NCI-H1092 treated with DMSO at 0.1 percent for 48 hours (cell line): ENCODE results near the gene NOTCH1.

Experiments used
- DNase-seq: peaks from one replicate; lab custom pipeline; 2025; lab: John Stamatoyannopoulos, UW

Gene NOTCH1

DNA sequence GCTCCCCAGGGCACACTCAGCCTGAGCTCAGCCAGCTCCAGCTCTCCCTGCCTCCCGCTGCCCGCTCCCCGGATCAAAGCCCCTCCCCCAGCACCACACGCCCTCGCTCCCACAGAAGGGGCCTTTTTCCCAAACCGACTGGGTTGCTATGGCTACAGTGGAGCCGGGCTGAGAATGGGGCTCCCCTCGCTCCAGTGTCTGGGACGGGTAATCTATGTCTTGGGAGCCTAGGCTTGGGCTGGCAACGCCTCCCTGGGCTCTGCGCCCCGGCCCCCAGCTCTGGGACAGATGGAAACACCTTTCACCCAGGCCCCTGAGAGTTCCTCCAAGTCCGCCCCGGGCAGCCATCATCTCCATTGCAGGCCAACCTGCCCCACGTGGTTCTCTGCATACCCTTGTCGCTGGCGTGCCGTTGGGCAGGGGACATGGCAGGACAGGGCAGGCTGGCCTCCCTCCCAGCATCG, 29.6 kb downstream of the NOTCH1 start:
- DNase-seq: no peak

- DNase-seq: no peak
These were observed 30.6 kb downstream of the NOTCH1 start for GRCh38 chr9:136515276-136515675.

- DNase-seq: no peak
These were observed 31.7 kb downstream of the NOTCH1 start for GRCh38 chr9:136514022-136514714.

DNA sequence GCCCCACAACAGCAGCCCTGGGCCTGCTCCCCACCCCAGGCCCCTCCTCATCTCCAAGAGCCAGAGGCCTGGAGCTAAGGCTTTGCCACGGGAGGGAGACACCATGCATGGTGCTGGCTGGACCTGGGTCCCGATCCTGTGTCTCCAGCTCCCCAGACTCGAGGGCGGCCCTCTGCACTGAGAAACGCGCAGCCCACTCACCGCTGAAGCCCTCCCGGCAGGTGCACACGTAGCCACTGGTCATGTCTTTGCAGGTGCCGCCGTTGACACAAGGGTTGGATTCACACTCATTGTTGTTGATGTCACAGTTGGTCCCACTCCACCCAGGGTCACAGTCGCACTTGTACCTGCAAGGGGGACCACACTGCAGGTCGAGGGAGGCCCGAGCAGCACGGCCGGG, 32.7 kb downstream of the NOTCH1 start:
- DNase-seq: no peak

- DNase-seq: no peak
These were observed 33.2 kb downstream of the NOTCH1 start for GRCh38 chr9:136512651-136513071.

DNA sequence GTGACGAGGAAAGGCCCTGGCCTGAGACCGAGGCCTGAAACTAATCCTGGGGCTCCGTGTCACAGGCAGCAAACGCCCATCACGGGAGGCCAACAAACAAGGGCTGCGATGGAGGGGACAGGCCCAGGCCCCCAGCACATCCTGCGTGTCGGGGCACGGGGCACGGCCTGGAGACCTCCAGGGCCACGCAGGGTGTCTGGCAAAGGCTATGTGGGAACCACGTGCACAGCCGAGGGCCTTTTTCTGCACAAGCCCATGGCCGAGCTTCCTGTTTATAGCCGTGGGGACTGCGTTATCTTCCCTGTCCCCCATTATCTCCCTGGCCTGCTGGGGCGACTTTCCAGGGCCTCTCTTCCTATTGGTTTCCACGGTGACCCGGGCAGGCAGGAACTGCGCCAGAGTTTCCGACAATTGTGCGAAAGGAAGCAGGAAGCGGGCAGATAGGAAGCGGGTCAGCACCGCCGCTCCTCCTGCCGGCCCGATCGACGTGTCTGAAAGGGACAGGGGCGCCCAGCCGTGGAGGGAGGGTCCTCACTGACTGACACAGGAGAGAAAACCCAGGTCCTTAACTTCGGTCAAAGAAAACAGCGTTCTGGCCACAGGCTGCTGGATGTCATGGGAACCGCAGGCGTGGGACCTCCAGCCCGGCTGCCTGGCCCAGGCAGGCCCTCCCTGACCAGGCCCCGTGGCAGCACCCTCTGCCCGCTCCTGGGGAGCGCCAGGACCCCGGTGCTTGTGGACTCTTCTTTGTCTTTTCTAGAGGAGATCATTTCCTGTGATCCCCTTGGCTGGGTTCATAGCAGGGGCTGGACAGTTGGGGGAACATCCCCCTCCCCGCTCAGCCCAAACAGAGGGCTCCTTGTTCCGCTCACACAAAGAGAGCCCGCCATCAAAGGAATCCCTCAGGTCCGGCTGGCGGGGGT, 33.9 kb downstream of the NOTCH1 start:
- no peak for DNase-seq

DNA sequence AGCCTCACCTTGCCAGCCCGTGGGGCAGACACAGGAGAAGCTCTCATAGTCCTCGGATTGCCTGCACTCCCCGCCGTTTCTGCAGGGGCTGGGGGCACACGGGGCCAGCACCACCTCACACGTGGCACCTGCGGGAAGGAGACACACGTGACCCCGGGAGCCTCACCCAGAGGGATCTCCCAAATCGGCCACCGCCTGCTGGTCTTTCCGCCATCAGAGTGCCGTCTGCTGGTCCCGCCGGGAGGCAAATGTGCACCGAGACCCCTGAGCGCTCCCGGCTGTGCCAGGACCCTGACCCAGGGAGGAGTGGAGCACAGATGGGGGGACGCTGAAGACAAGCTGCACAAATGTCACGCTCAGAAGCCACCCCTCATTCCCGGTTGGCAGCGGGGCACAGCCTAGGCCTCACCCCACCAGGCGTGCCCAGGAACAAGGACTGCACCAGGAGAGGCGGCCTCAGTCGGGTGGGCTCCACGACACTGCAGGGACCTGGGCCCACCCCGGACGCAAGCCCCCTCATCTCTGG, 34.6 kb downstream of the NOTCH1 start:
- no peak for DNase-seq

DNA sequence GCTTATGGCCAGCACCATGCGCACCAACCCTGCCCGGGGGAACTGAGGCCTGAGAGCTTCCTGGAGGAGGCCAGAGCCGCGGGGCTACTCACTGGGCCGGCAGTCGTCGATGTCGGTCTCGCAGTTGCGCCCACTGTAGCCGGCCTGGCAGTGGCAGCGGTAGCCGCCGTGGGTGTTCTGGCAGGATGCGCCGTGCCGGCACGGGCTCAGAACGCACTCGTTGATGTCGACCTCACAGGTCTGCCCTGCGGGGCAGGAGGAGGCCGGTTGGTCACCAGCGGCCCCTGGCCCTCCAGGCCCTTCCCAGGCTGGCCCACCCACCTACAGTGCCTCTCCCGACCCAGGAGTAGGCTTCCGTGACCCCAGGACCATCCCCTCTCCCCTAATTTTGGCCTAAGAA, 35.3 kb downstream of the NOTCH1 start:
- no peak for DNase-seq

- DNase-seq: no peak
These were observed 36.3 kb downstream of the NOTCH1 start for GRCh38 chr9:136509549-136509948.

- no peak for DNase-seq
These were observed 36.9 kb downstream of the NOTCH1 start for GRCh38 chr9:136508729-136509500.

DNA sequence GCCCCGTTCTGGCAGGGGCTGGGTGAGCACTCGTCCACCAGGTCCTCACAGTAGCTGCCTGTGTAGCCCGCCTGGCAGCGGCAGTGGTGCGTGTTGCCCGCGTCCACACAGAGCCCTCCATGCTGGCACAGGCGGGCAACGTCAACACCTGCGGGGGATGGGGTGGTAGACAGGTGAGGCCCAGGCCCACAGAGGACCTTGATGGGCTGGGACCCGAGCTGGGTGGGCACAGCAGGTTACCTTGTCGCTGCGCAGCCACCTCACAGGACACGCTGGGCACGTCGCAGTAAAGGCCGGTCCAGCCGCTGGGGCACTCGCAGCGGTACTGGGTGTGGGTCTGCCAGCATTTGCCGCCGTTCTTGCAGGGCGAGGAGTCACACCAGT, 37.9 kb downstream of the NOTCH1 start:
- no peak for DNase-seq

DNA sequence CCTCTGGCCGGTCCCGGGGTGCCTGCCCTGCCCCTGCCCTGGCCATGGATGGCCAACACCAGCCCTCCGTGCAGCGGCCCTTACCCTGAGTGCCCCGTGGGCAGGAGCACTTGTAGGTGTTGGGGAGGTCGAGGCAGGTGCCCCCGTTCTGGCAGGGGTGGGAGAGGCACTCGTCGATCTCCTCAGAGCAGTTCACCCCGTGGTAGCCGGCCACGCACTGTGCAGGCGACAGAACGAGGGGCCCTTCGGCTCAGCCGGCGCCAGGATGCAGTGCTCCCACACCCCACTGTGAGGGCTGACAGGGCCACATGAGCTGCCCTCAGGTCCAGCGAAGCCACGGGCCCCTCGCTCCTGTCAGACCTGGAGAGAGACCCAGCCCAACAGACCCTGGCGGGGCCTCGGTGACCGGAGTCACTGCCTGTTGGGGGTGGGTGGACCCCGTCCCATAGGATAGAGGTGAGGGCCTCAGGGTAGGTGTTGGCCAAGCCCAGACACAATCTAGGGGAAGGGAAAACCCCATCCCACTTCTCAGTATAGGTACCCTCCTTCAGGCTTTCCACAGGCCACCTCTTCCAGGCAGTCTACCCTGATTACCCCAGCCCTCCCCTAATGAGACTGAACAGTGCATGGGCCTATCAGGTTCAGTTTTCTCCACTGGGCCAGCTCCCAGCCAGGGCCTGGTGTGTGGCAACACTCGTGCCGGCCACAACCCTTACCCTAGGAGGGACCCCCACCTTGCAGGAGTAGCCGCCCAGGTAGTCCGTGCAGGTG, 38.4 kb downstream of the NOTCH1 start:
- DNase-seq: no peak

DNA sequence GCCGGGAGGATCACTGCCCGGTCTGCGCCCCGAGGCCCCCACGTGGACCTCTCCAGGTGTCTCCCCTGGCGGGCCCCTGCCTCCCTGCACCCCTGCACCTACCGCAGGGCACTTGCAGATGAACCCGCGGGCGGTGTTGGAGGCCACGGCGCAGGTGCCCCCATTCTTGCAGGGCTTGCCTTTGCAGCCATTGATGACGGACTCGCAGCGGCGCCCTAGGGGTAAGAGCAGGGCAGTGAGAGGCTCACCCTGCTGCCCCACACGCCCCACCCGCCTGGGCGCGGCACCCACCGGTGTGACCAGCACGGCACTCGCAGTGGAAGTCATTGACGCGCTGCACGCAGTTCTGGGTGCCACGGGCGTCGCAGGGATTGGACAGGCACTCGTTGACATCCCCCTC, 39.4 kb downstream of the NOTCH1 start:
- DNase-seq: no peak

GRCh38 chr9:136505406-136506403, 40.1 kb downstream of the NOTCH1 start:
- DNase-seq: no peak

- DNase-seq: no peak
These were observed 41.1 kb downstream of the NOTCH1 start for GRCh38 chr9:136504512-136505348.

DNA sequence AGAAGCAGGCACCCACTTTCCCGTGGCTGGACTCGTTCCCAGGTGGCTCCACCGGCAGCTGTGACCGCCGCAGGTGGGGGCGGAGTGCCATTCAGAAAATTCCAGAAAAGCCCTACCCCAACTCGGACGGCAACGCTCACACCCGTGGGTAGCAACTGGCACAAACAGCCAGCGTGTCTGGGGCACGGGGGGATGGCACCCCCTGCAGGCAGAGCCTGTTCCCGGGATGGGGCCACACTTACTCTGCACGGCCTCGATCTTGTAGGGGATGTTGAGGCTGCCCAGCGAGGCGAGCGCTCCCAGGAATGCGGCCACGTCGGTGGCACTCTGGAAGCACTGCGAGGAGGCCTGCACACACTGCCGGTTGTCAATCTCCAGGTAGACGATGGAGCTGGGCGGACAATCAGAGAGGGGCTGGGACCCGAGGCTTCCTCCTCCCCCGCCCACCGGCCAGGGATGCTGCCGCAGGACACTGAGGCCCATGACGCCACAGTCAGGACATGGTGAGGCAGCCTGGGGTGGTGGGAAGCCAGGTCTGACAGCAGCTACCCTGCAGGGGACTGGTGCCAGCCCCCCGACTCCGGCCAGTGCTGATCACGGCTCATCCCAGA, 42.8 kb downstream of the NOTCH1 start:
- DNase-seq: no peak

DNA sequence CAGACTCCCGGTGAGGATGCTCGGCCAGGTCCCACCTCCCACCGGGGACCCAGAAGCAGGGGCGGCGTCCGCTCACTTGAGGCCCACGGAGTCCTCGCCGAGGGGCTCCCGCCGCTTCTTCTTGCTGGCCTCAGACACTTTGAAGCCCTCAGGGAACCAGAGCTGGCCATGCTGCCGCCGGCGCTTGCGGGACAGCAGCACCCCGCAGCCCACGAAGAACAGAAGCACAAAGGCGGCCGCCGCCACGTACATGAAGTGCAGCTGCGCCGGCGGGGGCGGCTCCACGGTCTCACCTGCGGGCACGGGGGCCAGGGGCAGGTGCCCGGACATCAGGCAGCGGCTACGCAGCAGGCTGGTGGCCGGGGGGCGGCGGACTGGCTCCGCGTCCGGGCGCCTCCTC, 43.7 kb downstream of the NOTCH1 start:
- no peak for DNase-seq

DNA sequence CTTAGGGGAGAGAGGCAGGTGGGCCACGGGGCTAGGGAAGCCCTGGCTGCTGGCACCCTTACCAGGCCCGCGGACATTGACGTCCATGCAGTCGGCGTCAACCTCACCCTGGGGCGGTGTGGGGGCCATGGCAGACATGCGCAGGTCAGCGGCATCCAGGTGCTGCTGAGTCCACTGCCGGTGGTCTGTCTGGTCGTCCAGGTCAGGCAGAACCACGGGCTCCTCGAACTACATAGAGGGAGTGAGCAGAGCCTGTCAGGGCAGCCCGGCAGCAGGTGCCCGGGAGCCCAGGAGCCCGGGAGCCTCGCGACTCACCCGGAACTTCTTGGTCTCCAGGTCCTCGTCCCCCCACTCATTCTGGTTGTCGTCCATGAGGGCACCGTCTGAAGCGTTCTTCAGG, 44.2 kb downstream of the NOTCH1 start:
- no peak for DNase-seq
